Measurements from ENCODE around the gene TMEM156. TPM values are rescaled to one million over a fixed set of nuclear protein-coding genes. Genes with fewer than 3 reads are reported as not detected.
"Not testable (repeated sequence)": the region's sequence is repeated elsewhere in the genome, so short reads cannot be mapped to it uniquely, and the experiment has no call there.

Gene TMEM156
- total and polyA plus RNA-seq, 10 donors: 10.5 to 76.1 (median 17.0) TPM

DNA sequence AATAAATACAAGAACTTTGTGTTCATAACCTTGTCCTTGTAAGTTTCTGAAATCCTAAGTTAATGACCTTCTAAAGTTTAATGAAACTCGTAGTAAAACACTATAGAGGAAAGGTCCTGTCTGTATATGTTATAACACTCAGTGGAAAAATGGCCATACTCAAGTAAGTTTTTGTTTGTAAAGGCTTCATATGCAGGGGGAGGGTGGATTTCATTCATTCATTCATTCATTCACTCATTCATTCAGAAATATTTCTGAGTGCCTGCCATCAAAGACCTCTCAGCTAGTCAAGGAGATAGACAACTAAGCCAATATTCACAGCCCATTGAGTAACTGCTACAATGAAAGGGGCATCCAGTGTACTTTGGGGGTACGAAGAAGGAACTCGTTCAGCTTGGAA, 6.9 kb upstream of the TMEM156 start:
- Histone ChIP-seq H3K36me3 (no peaks in the 10 kb centered on the region), H3K4me3 (no peak overlapping the region), H3K27me3 (replicated peaks in 1 of 7) (no peaks in the 10 kb centered on the region), H3K4me1 (peaks cover 10 to 39% (median 18%) of the 10 kb centered on the region in 6 donors), H3K9me3 (no peaks in the 10 kb centered on the region), H3K27ac (no peak overlapping the region)
- TF ChIP-seq, protein P1, sequence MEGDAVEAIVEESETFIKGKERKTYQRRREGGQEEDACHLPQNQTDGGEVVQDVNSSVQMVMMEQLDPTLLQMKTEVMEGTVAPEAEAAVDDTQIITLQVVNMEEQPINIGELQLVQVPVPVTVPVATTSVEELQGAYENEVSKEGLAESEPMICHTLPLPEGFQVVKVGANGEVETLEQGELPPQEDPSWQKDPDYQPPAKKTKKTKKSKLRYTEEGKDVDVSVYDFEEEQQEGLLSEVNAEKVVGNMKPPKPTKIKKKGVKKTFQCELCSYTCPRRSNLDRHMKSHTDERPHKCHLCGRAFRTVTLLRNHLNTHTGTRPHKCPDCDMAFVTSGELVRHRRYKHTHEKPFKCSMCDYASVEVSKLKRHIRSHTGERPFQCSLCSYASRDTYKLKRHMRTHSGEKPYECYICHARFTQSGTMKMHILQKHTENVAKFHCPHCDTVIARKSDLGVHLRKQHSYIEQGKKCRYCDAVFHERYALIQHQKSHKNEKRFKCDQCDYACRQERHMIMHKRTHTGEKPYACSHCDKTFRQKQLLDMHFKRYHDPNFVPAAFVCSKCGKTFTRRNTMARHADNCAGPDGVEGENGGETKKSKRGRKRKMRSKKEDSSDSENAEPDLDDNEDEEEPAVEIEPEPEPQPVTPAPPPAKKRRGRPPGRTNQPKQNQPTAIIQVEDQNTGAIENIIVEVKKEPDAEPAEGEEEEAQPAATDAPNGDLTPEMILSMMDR (IDR thresholded peaks at IDR 0.05 in 8 of 11, conservative IDR thresholded peaks at IDR 0.05 in 3 of 11): no peak
- TF ChIP-seq POLR2AphosphoS5 (IDR thresholded peaks at IDR 0.05): no peak
- no peak for TF ChIP-seq POLR2A (IDR thresholded peaks at IDR 0.05)
- no peak for DNase-seq
- intact Hi-C loops (cut with DNase I; ENCODE audit: low total_unique reads): no loop called here
- WGBS, 5 donors: 92 to 97% (median 96%) methylated on average over 3 of the region's 3 CpGs

DNA sequence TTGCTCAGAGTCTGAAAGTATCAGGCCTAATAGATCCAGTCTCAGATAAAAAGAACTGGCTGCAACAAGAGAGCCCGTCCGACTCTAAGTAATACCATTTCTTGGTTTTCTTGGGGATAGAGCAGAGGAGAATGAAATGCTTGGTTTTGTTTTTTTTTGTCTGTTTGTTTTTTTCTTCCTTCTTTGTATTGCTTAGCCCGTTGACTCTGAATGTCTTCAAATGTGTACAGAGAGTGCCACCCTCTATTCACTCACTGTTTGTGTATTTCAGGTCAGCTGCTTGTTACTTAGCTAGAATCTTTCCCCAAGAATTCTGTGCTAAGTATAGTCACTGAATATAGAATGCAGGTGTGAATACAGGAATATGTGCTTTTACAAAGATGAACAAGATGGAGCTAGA, 5.7 kb upstream of the TMEM156 start:
- H3K4me1 ChIP-seq: peaks cover 5 to 39% (median 12%) of the 10 kb centered on the region in 6 donors
- no peak for TF ChIP-seq POLR2AphosphoS5 (IDR thresholded peaks at IDR 0.05)
- TF ChIP-seq, protein P1 (IDR thresholded peaks at IDR 0.05 in 8 of 11, conservative IDR thresholded peaks at IDR 0.05 in 3 of 11): no peak
- no peak for TF ChIP-seq POLR2A (IDR thresholded peaks at IDR 0.05)
- no peak overlapping the region for H3K4me3 ChIP-seq
- H3K36me3 ChIP-seq: no peaks in the 10 kb centered on the region
- H3K9me3 ChIP-seq: no peaks in the 10 kb centered on the region
- intact Hi-C loops (cut with DNase I; ENCODE audit: low total_unique reads): no loop called here
- 74 to 85% (median 79%) methylated on average over 3 of the region's 3 CpGs for WGBS, 5 donors
- H3K27me3 ChIP-seq (replicated peaks in 1 of 7): no peaks in the 10 kb centered on the region
- DNase-seq: no peak
- no peak overlapping the region for H3K27ac ChIP-seq

DNA sequence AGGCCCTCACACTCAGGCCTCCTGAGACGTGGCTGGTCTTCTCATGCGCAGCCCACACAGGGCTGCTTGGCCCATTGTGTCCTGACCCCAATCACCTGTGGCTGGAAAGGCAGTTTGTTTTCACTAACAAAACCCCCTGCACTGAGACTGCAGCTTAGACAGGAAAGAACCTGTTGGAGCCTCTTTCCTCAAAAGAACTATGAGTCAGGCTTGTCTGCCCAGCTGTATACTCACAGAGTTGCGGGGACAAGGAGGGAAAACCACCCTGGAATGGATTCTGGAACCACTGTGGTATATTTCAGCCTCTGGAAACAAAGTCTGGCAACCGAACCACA, 5.2 kb upstream of the TMEM156 start:
- no peak for DNase-seq
- intact Hi-C loops (cut with DNase I; ENCODE audit: low total_unique reads): no loop called here
- H3K4me3 ChIP-seq: no peak overlapping the region
- H3K27me3 ChIP-seq (replicated peaks in 1 of 7): no peaks in the 10 kb centered on the region
- no peaks in the 10 kb centered on the region for H3K9me3 ChIP-seq
- 79 to 92% (median 86%) methylated on average over 4 of the region's 4 CpGs for whole genome bisulfite sequencing, 5 donors
- H3K27ac ChIP-seq: peak overlapping the region in 1 of 8 donors; percentile 13
- no peaks in the 10 kb centered on the region for H3K36me3 ChIP-seq
- H3K4me1 ChIP-seq: peaks cover 7 to 39% (median 13%) of the 10 kb centered on the region in 6 donors
- no peak for TF ChIP-seq POLR2AphosphoS5 (IDR thresholded peaks at IDR 0.05)
- TF ChIP-seq, protein P1 (IDR thresholded peaks at IDR 0.05 in 8 of 11, conservative IDR thresholded peaks at IDR 0.05 in 3 of 11): no peak
- no peak for TF ChIP-seq POLR2A (IDR thresholded peaks at IDR 0.05)

DNA sequence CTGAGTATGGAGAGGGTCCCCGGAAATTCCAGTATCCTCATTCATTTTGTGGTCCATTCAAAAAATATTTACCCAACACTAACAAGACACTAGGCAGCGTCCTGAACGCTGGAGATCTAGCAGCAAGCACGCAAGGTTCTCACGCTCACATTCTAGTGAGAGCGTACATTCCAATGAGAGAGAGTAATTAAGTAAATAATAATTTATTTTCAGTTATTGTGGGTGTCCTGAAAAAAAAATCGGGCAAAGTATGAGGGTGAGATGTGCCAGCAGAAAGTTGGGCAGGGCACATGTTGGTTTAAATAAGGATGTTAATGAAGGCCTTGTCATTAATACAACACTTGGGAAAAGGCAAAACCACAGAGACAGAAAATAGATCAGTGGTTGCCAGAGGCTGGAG, 4.0 kb upstream of the TMEM156 start:
- H3K27me3 ChIP-seq (replicated peaks in 1 of 7): no peaks in the 10 kb centered on the region
- no peak for DNase-seq
- intact Hi-C loops (cut with DNase I; ENCODE audit: low total_unique reads): no loop called here
- peaks cover 7 to 48% (median 16%) of the 10 kb centered on the region in 6 donors for H3K4me1 ChIP-seq
- H3K36me3 ChIP-seq: no peaks in the 10 kb centered on the region
- WGBS, 5 donors: 93 to 96% (median 95%) methylated on average over 7 of the region's 7 CpGs
- no peak for TF ChIP-seq POLR2A (IDR thresholded peaks at IDR 0.05)
- TF ChIP-seq, protein P1 (IDR thresholded peaks at IDR 0.05 in 8 of 11, conservative IDR thresholded peaks at IDR 0.05 in 3 of 11): no peak
- TF ChIP-seq POLR2AphosphoS5 (IDR thresholded peaks at IDR 0.05): no peak
- no peak overlapping the region for H3K4me3 ChIP-seq
- H3K9me3 ChIP-seq: no peaks in the 10 kb centered on the region
- no peak overlapping the region for H3K27ac ChIP-seq

DNA sequence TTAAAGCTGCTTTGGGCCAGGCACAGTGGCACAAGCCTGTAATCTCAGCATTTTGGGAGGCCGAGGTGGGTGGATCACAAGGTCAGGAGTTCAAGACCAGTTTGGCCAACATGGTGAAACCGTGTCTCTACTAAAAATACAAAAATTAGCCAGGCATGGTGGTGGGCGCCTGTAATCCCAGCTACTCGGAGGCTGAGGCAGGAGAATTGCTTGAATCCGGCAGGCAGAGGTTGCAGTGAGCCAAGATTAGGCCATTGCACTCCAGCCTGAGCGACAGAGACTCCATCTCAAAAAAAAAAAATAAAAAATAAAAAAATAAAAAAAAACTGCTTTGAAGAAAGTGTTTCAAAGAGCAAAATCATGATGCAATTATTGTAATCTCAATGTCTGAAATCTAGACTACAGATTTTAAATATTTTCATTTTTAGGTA, 604 bp downstream of the TMEM156 start:
- peak overlapping the region; percentile 24 to 68 (median 41) for H3K4me3 ChIP-seq
- H3K27me3 ChIP-seq (replicated peaks in 1 of 7); DNase-seq; intact Hi-C loops (cut with DNase I; ENCODE audit: low total_unique reads); H3K36me3 ChIP-seq; H3K9me3 ChIP-seq: not testable (repeated sequence)
- 46 to 69% (median 50%) methylated on average over 6 of the region's 6 CpGs for WGBS, 5 donors
- peak overlapping the region; percentile 30 to 90 (median 84) for H3K27ac ChIP-seq
- H3K4me1 ChIP-seq: peaks cover 7 to 73% (median 42%) of the 10 kb centered on the region in 6 donors

All from spleen (tissue), 11 donors.